ENCODE results near the gene RB1. TPM values are rescaled to one million over a fixed set of nuclear protein-coding genes. Genes with fewer than 3 reads are reported as not detected.

RB1 gene
- total RNA-seq: 45.9 and 48.0 TPM in 2 replicates
- long read RNA-seq, partial matches to known transcripts: 8 of 15 reads
- long read RNA-seq, other reads (novel, unspliced or antisense): 7 of 15 reads

DNA sequence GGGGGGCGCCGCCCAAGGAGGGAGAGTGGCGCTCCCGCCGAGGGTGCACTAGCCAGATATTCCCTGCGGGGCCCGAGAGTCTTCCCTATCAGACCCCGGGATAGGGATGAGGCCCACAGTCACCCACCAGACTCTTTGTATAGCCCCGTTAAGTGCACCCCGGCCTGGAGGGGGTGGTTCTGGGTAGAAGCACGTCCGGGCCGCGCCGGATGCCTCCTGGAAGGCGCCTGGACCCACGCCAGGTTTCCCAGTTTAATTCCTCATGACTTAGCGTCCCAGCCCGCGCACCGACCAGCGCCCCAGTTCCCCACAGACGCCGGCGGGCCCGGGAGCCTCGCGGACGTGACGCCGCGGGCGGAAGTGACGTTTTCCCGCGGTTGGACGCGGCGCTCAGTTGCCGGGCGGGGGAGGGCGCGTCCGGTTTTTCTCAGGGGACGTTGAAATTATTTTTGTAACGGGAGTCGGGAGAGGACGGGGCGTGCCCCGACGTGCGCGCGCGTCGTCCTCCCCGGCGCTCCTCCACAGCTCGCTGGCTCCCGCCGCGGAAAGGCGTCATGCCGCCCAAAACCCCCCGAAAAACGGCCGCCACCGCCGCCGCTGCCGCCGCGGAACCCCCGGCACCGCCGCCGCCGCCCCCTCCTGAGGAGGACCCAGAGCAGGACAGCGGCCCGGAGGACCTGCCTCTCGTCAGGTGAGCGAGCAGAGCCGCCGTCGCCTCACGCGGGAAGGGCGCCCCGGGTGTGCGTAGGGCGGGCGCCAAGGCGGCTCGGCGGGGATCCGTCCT is at the start of gene RB1:
TSS of gene RB1 (plus strand) at position 393 of the 784 bp plus-strand sequence. CDS start at position 555, 162 bp downstream.
- no peaks in the 10 kb centered on the region for H3K27me3 Mint-ChIP-seq (ENCODE audit: low read depth)
- H3K4me1 Mint-ChIP-seq: peaks cover 27% of the 10 kb centered on the region
- TF ChIP-seq, protein P1, sequence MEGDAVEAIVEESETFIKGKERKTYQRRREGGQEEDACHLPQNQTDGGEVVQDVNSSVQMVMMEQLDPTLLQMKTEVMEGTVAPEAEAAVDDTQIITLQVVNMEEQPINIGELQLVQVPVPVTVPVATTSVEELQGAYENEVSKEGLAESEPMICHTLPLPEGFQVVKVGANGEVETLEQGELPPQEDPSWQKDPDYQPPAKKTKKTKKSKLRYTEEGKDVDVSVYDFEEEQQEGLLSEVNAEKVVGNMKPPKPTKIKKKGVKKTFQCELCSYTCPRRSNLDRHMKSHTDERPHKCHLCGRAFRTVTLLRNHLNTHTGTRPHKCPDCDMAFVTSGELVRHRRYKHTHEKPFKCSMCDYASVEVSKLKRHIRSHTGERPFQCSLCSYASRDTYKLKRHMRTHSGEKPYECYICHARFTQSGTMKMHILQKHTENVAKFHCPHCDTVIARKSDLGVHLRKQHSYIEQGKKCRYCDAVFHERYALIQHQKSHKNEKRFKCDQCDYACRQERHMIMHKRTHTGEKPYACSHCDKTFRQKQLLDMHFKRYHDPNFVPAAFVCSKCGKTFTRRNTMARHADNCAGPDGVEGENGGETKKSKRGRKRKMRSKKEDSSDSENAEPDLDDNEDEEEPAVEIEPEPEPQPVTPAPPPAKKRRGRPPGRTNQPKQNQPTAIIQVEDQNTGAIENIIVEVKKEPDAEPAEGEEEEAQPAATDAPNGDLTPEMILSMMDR (conservative IDR thresholded peaks at IDR 0.05): no peak
- H3K4me3 Mint-ChIP-seq: peak within 1 kb of the TSS; percentile 95
- DNase-seq (ENCODE audit: low read depth, low spot score): peak; percentile 75
- peak within 1 kb of the TSS; percentile 99 for H3K27ac Mint-ChIP-seq (ENCODE audit: unreplicated experiment)
- H3K9me3 Mint-ChIP-seq: no peaks in the 10 kb centered on the region
- peaks cover 8% of the 10 kb centered on the region for H3K36me3 Mint-ChIP-seq (ENCODE audit: low read depth)

DNA sequence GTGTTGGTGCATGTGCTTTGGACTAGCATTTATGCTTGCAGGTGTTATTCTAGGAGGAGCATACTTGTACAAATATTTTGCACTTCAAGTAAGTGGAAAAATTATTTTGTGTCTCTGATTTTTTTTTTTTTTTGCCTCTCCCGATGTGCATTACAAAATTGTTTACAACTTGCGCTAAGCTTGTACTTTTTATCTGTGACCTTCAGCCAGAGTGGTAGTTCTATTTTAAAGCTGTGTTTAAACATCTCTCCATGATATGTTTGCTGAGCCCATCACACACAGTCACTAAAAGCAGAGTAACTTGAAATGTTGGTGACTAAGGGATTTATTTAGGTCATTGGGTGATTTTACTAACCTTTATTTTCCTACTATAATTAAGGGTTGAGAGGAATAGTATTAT is 49.7 kb upstream of the RB1 start:
- H3K36me3 Mint-ChIP-seq (ENCODE audit: low read depth): peaks cover 14% of the 10 kb centered on the region
- no peaks in the 10 kb centered on the region for H3K27me3 Mint-ChIP-seq (ENCODE audit: low read depth)
- TF ChIP-seq, protein P1 (conservative IDR thresholded peaks at IDR 0.05): no peak
- H3K4me3 Mint-ChIP-seq: no peak overlapping the region
- H3K4me1 Mint-ChIP-seq: peaks cover 4% of the 10 kb centered on the region
- no peak overlapping the region for H3K27ac Mint-ChIP-seq (ENCODE audit: unreplicated experiment)
- no peaks in the 10 kb centered on the region for H3K9me3 Mint-ChIP-seq
- no peak for DNase-seq (ENCODE audit: low read depth, low spot score)

DNA sequence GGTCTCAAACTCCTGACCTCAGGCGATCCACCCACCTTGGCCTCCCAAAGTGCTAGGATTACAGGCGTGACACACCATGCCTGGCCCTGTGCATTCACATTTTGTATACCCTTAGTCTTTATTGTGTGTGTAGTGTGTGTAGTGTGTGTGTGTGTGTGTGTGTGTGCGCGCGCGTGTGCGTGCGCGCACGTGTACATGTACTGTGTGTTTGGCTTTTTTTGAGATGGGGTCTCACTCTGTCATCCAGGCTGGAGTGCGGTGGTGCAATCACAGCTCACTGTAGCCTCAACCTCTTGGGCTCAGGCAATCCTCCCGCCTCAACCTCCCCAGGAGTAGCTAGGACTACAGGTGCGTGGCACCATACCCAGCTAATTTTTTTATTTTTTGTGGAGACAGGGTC is 48.5 kb upstream of the RB1 start:
- no peak for DNase-seq (ENCODE audit: low read depth, low spot score)
- H3K4me3 Mint-ChIP-seq: no peak overlapping the region
- no peak overlapping the region for H3K27ac Mint-ChIP-seq (ENCODE audit: unreplicated experiment)
- no peaks in the 10 kb centered on the region for H3K27me3 Mint-ChIP-seq (ENCODE audit: low read depth)
- TF ChIP-seq, protein P1 (conservative IDR thresholded peaks at IDR 0.05): no peak
- no peaks in the 10 kb centered on the region for H3K4me1 Mint-ChIP-seq
- no peaks in the 10 kb centered on the region for H3K9me3 Mint-ChIP-seq
- peaks cover 14% of the 10 kb centered on the region for H3K36me3 Mint-ChIP-seq (ENCODE audit: low read depth)

DNA sequence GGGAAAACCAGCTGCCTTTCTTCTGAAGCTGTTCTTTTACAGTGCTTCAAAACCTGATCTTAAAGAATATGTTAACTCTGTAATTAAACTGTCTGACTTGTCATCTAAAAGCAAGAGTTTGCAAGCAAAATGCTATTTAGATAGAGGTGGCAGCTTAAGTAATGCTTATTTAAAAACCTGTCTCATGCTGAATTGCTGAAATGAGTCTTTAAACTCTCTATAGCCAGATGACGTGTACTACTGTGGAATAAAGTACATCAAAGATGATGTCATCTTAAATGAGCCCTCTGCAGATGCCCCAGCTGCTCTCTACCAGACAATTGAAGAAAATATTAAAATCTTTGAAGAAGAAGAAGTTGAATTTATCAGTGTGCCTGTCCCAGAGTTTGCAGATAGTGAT is 47.6 kb upstream of the RB1 start:
- no peak overlapping the region for H3K27ac Mint-ChIP-seq (ENCODE audit: unreplicated experiment)
- H3K36me3 Mint-ChIP-seq (ENCODE audit: low read depth): peaks cover 17% of the 10 kb centered on the region
- H3K27me3 Mint-ChIP-seq (ENCODE audit: low read depth): no peaks in the 10 kb centered on the region
- H3K4me1 Mint-ChIP-seq: no peaks in the 10 kb centered on the region
- no peak overlapping the region for H3K4me3 Mint-ChIP-seq
- TF ChIP-seq, protein P1 (conservative IDR thresholded peaks at IDR 0.05): no peak
- no peak for DNase-seq (ENCODE audit: low read depth, low spot score)
- H3K9me3 Mint-ChIP-seq: no peaks in the 10 kb centered on the region

DNA sequence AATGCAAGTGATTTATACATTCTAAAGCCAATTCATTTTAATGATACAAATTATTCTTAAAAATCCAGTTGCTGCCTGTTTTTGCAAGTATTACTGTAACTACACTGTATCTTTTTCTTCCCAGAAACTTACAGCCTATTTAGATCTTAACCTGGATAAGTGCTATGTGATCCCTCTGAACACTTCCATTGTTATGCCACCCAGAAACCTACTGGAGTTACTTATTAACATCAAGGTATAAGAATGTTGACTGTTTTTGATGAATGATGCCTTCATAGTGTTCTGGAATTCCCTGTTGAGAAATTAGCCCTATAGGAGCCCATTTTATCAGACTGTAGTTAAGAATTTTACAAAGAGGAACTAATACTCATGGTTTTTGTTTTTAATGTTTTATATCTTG is 45.5 kb upstream of the RB1 start:
- H3K4me3 Mint-ChIP-seq: no peak overlapping the region
- H3K9me3 Mint-ChIP-seq: no peaks in the 10 kb centered on the region
- TF ChIP-seq, protein P1 (conservative IDR thresholded peaks at IDR 0.05): no peak
- peaks cover 21% of the 10 kb centered on the region for H3K36me3 Mint-ChIP-seq (ENCODE audit: low read depth)
- no peak for DNase-seq (ENCODE audit: low read depth, low spot score)
- H3K27ac Mint-ChIP-seq (ENCODE audit: unreplicated experiment): no peak overlapping the region
- H3K27me3 Mint-ChIP-seq (ENCODE audit: low read depth): no peaks in the 10 kb centered on the region
- H3K4me1 Mint-ChIP-seq: no peaks in the 10 kb centered on the region
